Keratinocyte (primary cell): ENCODE results near the gene NTN1. TPM values are rescaled to one million over a fixed set of nuclear protein-coding genes. Genes with fewer than 3 reads are reported as not detected.
"Not testable (repeated sequence)": the region's sequence is repeated elsewhere in the genome, so short reads cannot be mapped to it uniquely, and the experiment has no call there.

Source experiments
- DNase-seq: peaks from one replicate; pipeline ENCODE4 v3.0.0-alpha.2; 2011; ENCODE audit warnings: low read depth, missing footprints, low spot score
- FAIRE-seq: peaks from 2 replicates; lab custom pipeline; 2011; peaks lifted over from hg19 to GRCh38; lab: Jason Lieb, UNC
- H2AFZ ChIP-seq: 2 replicates; pipeline ENCODE4 v1.6.0; 2012; ENCODE audit warnings: low read length, control low read depth, inconsistent platforms; ENCODE audit not compliant: control insufficient read depth
- H3K27ac ChIP-seq: 2 replicates; pipeline ENCODE4 v1.5.1; 2011; ENCODE audit warnings: low read length; ENCODE audit not compliant: control insufficient read depth, insufficient read depth
- H3K27me3 ChIP-seq: 3 replicates; pipeline ENCODE4 v1.6.0; 2011; ENCODE audit warnings: low read length; ENCODE audit not compliant: control insufficient read depth, insufficient read depth; ENCODE audit errors: extremely low read depth
- H3K36me3 ChIP-seq, 2 experiments: 2 replicates in 1 of 2; 3 replicates in 1 of 2; pipeline ENCODE4 v1.5.1; 2011; ENCODE audit warnings: low read length in 2 of 2, mild to moderate bottlenecking in 1 of 2; ENCODE audit not compliant: control insufficient read depth in 2 of 2, insufficient read depth in 2 of 2; ENCODE audit errors: extremely low read depth in 1 of 2
- H3K4me1 ChIP-seq: 3 replicates; pipeline ENCODE4 v1.5.1; 2011; ENCODE audit warnings: low read length; ENCODE audit not compliant: control insufficient read depth, insufficient read depth; ENCODE audit errors: extremely low read depth
- H3K4me2 ChIP-seq: 3 replicates; pipeline ENCODE4 v1.6.0; 2011; ENCODE audit warnings: low read depth, low read length; ENCODE audit not compliant: control insufficient read depth, insufficient read depth; ENCODE audit errors: extremely low read depth
- H3K4me3 ChIP-seq, 3 experiments: fragments of 200-600 bp in 1 of 3; sonication (generic) in 1 of 3; 2 replicates in 2 of 3; 3 replicates in 1 of 3; pipeline ENCODE4 v1.5.1; 2011 to 2016; ENCODE audit warnings: low read length in 3 of 3, mild to moderate bottlenecking in 3 of 3, control low read depth in 2 of 3, inconsistent platforms in 1 of 3, low read depth in 1 of 3, mixed read lengths in 1 of 3, mixed run types in 1 of 3, moderate library complexity in 1 of 3; ENCODE audit not compliant: control insufficient read depth in 2 of 3, insufficient read depth in 2 of 3; ENCODE audit errors: extremely low read depth in 1 of 3
- H3K79me2 ChIP-seq: 2 replicates; pipeline ENCODE4 v1.6.0; 2012; ENCODE audit warnings: low read length; ENCODE audit not compliant: control insufficient read depth, insufficient read depth
- H3K9ac ChIP-seq: 3 replicates; pipeline ENCODE4 v1.6.0; 2011; ENCODE audit warnings: low read length; ENCODE audit not compliant: control insufficient read depth, insufficient read depth; ENCODE audit errors: extremely low read depth
- H3K9me1 ChIP-seq: 3 replicates; pipeline ENCODE4 v1.6.0; 2011; ENCODE audit warnings: low read length; ENCODE audit not compliant: control insufficient read depth, insufficient read depth; ENCODE audit errors: extremely low read depth
- H3K9me3 ChIP-seq: 2 replicates; pipeline ENCODE4 v1.5.1; 2012; ENCODE audit warnings: low read depth, low read length; ENCODE audit not compliant: control insufficient read depth
- H4K20me1 ChIP-seq: 3 replicates; pipeline ENCODE4 v1.6.0; 2011; ENCODE audit warnings: low read length; ENCODE audit not compliant: control insufficient read depth, insufficient read depth; ENCODE audit errors: extremely low read depth
- CTCF ChIP-seq, 3 experiments: IDR thresholded peaks in 1 of 3; conservative IDR thresholded peaks in 1 of 3; optimal IDR thresholded peaks in 1 of 3; 2 replicates in 2 of 3; 3 replicates in 1 of 3; pipeline versions ENCODE3 to v1.5.1; 2011; ENCODE audit warnings: low read length in 3 of 3, mild to moderate bottlenecking in 3 of 3, moderate library complexity in 2 of 3, control low read depth in 1 of 3, inconsistent platforms in 1 of 3; ENCODE audit not compliant: insufficient read depth in 2 of 3; ENCODE audit errors: extremely low read depth in 1 of 3
- EZH2 ChIP-seq: IDR thresholded peaks from one replicate; pipeline ENCODE4 v1.6.1; 2012; ENCODE audit warnings: inconsistent platforms, mild to moderate bottlenecking, low read length, moderate library complexity
- dilution Hi-C: fragments of 300-500 bp; cut with MboI; formaldehyde crosslinking; loops from one replicate; pipeline ENCODE4 v1.7.0; 2020; ENCODE audit warnings: low sequenced_read_pairs; ENCODE audit not compliant: extremely low pct_ligation_motif_present
- polyA plus RNA-seq, 5 experiments: library from polyadenylated mRNA; depleted of rRNA in 3 of 5; stranded (reverse) in 3 of 5; stranded (forward) in 1 of 5; unstranded in 1 of 5; fragments of >200 nt; gene quantifications; 1 replicate in 1 of 5; 2 replicates in 3 of 5; 3 replicates in 1 of 5; pipeline versions ENCODE4 v1.2.1 to v1.2.3, GENCODE V29; 2011 to 2012; ENCODE audit warnings: missing spikeins in 2 of 5, low read depth in 1 of 5, low replicate concordance in 1 of 5

Gene NTN1
- polyA plus RNA-seq, 1 donor (not counting 4 experiments of a cell fraction or from before 2014, with no cell fraction given), result 0.10 TPM

GRCh38 chr17:9098242-9098825, 77.0 kb downstream of the NTN1 start:
- Histone ChIP-seq H3K36me3 (no peaks in the 10 kb centered on the region), H3K27me3 (no peaks in the 10 kb centered on the region), H3K4me2 (no peak overlapping the region), H3K9me3 (no peaks in the 10 kb centered on the region), H2AFZ (no peak overlapping the region), H3K9me1 (no peaks in the 10 kb centered on the region), H3K4me1 (no peaks in the 10 kb centered on the region), H3K4me3 (no peak overlapping the region), H3K79me2 (no peaks in the 10 kb centered on the region), H3K27ac (no peak overlapping the region), H3K9ac (no peak overlapping the region), H4K20me1 (no peaks in the 10 kb centered on the region)
- dilution Hi-C loops, result no loop called here
- DNase-seq, result no peak
- FAIRE-seq, result no peak
- TF ChIP-seq CTCF (optimal IDR thresholded peaks at IDR 0.05 in 1 of 3, IDR thresholded peaks at IDR 0.05 in 1 of 3, conservative IDR thresholded peaks at IDR 0.05 in 1 of 3; ENCODE audit: extremely low read depth in 1 of 3, insufficient read depth in 2 of 3, low read length in 3 of 3) (no peak), EZH2 (no peak)

- Histone ChIP-seq H3K9me3 (no peaks in the 10 kb centered on the region), H3K9me1 (no peaks in the 10 kb centered on the region), H3K4me2 (no peak overlapping the region), H3K27me3 (no peaks in the 10 kb centered on the region), H3K9ac (no peak overlapping the region), H4K20me1 (no peaks in the 10 kb centered on the region), H3K4me3 (no peak overlapping the region), H2AFZ (no peak overlapping the region), H3K36me3 (no peaks in the 10 kb centered on the region), H3K4me1 (no peaks in the 10 kb centered on the region), H3K27ac (no peak overlapping the region), H3K79me2 (no peaks in the 10 kb centered on the region)
- DNase-seq (no peak), FAIRE-seq (no peak)
- TF ChIP-seq EZH2, result no peak
- dilution Hi-C loops, result no loop called here
Measured at GRCh38 chr17:9101356-9101755, 80.0 kb downstream of the NTN1 start.

GRCh38 chr17:9103193-9103592, 81.9 kb downstream of the NTN1 start:
- H3K9me3 ChIP-seq, H2AFZ ChIP-seq, FAIRE-seq, H3K27me3 ChIP-seq, H3K27ac ChIP-seq, H4K20me1 ChIP-seq, H3K9ac ChIP-seq, DNase-seq, H3K36me3 ChIP-seq, H3K9me1 ChIP-seq, H3K79me2 ChIP-seq, H3K4me2 ChIP-seq, dilution Hi-C loops, H3K4me3 ChIP-seq, H3K4me1 ChIP-seq: not testable (repeated sequence)
